Activated CD8-positive, alpha-beta T cell treated with anti-CD3 and anti-CD28 coated beads for 36 hours (primary cell): ENCODE results near the gene AIFM1. TPM values are rescaled to one million over a fixed set of nuclear protein-coding genes. Genes with fewer than 3 reads are reported as not detected.

Experiments
- ATAC-seq: fragments of 200-7000 bp; cut with Tn5 transposase; one replicate; pipeline ENCODE4 v1.10.0; 2021; ENCODE audit warnings: mild to moderate bottlenecking, moderate library complexity
- CTCF ChIA-PET: fragments of 350-600 bp; sonication (Branson Sonifier 250); formaldehyde crosslinking; loops from one replicate; lab custom pipeline; 2021; ENCODE audit warnings: antibody characterized with exemption; lab: Charles Lee
- POLR2A ChIA-PET: fragments of 350-600 bp; sonication (Branson Sonifier 250); formaldehyde crosslinking; loops from one replicate; lab custom pipeline; 2021; ENCODE audit warnings: antibody characterized with exemption; lab: Charles Lee
- DNase-seq: peaks from one replicate; pipeline ENCODE4 v3.0.0-alpha.2; 2020
- H3K27ac Mint-ChIP-seq: one replicate; pipeline ENCODE4 v1.8.0; 2021; ENCODE audit warnings: mild to moderate bottlenecking, mixed read lengths
- H3K27me3 Mint-ChIP-seq: one replicate; pipeline ENCODE4 v1.8.0; 2021; ENCODE audit warnings: mixed read lengths
- H3K36me3 Mint-ChIP-seq: one replicate; pipeline ENCODE4 v1.8.0; 2021; ENCODE audit warnings: low read depth, mixed read lengths
- H3K4me1 Mint-ChIP-seq: one replicate; pipeline ENCODE4 v1.8.0; 2021; ENCODE audit warnings: low read depth, mixed read lengths
- H3K4me3 Mint-ChIP-seq: one replicate; pipeline ENCODE4 v1.8.0; 2021; ENCODE audit warnings: mild to moderate bottlenecking, moderate library complexity, mixed read lengths
- H3K9me3 Mint-ChIP-seq: one replicate; pipeline ENCODE4 v1.8.0; 2021; ENCODE audit warnings: mixed read lengths
- intact Hi-C: fragments of 100-400 bp; cut with micrococcal nuclease; formaldehyde crosslinking; loops from one replicate; pipeline ENCODE4 v1.10.0; 2022
- total RNA-seq, 2 experiments: library from RNA; stranded (reverse); gene quantifications; one replicate each; pipeline ENCODE4 v1.2.3, GENCODE V29; 2021
- TF ChIP-seq, protein P1 (sequence below): fragments of 200-600 bp; IDR thresholded peaks from one replicate; pipeline ENCODE4 v1.8.0; 2022; ENCODE audit warnings: antibody characterized with exemption, mild to moderate bottlenecking

AIFM1 gene
- total RNA-seq, 2 experiments from 2014 or later: 51.5 to 54.3 TPM

DNA sequence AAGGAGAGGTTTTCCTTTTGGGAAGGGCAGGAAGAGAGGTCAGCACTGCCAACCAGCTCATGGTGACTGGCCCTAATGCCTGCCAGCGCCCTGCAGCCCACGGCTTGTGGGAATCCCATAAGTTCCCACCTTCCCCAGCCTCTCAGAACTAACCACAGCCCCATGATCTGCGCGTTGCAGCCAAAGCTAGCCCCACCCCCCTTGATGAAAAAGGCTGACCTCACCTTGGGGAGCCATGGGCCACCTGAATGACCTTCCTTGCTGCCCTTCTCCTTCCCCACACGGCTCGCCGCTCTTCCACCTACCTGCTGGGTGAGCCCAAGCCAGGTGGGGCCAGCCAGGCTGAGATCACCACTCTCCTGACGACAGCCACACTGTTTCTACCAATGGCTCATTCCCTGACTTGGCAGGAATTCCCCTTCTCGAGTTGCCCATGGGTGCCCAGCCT is 51.5 kb downstream of the AIFM1 start:
- ChIA-PET POLR2A (interaction anchor here (0.7 kb wide), 1 partner anchor 34 kb away, joined by 4 read pairs; no protein-coding TSS in a partner anchor), CTCF (interaction anchor here (0.9 kb wide), 1 partner anchor 33 kb away, joined by 3 read pairs; no protein-coding TSS in a partner anchor)
- no peak overlapping the region for H3K27ac Mint-ChIP-seq
- no peaks in the 10 kb centered on the region for H3K9me3 Mint-ChIP-seq
- ATAC-seq (no peak), DNase-seq (no peak)
- no peak overlapping the region for H3K4me3 Mint-ChIP-seq
- intact Hi-C loops: no loop called here
- H3K27me3 Mint-ChIP-seq: no peaks in the 10 kb centered on the region
- peaks cover 27% of the 10 kb centered on the region for H3K4me1 Mint-ChIP-seq
- TF ChIP-seq, protein P1, sequence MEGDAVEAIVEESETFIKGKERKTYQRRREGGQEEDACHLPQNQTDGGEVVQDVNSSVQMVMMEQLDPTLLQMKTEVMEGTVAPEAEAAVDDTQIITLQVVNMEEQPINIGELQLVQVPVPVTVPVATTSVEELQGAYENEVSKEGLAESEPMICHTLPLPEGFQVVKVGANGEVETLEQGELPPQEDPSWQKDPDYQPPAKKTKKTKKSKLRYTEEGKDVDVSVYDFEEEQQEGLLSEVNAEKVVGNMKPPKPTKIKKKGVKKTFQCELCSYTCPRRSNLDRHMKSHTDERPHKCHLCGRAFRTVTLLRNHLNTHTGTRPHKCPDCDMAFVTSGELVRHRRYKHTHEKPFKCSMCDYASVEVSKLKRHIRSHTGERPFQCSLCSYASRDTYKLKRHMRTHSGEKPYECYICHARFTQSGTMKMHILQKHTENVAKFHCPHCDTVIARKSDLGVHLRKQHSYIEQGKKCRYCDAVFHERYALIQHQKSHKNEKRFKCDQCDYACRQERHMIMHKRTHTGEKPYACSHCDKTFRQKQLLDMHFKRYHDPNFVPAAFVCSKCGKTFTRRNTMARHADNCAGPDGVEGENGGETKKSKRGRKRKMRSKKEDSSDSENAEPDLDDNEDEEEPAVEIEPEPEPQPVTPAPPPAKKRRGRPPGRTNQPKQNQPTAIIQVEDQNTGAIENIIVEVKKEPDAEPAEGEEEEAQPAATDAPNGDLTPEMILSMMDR: no peak
- H3K36me3 Mint-ChIP-seq: peaks cover 3% of the 10 kb centered on the region

DNA sequence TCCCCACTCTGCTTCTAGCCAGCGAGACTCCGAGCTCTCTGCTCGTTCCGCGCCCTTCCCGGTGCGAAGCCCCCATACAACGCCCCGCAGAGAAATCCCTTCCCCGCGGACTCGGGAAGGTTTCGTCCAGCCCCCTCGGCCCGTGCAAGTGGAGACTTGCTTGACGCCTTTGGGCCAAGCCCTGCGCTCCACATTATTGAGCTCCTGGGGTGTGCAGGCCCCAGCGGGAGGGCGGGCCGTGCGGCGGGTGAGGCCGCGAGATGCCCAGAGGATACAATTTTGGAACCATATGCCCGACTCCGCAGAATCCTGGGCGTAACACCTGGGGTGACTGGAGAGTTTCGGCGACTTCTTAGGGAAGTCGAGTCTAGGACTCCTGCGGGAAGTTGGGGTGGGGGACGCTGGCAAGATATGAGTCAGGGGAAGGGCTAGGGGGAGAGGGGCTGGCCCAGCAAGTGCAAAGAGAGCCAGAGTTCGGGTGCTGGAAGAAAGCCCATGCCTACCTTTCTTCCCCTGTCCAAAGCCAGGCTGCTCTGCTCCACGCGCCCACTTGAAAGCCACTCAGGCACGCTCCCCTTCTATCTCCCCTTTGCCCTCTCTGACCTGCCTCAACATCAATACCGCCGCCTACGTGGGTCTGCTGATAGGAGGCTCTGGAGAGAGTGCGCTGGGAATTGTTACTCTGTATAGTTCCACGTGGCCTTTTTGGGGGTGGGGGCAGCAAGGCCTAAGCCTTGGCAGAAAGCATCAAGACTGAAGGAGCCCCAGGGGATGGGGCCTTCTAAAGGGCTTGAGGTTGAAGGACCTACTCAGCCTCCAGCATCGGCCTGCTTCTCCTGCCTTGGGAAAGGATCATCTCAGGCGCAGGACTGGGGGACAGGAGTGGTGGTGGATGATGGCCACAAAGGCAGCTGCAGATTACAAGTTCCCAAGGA is 54.2 kb downstream of the AIFM1 start:
- Mint-ChIP-seq H3K27me3 (no peaks in the 10 kb centered on the region), H3K4me3 (peak overlapping the region; percentile 37), H3K36me3 (peaks cover 3% of the 10 kb centered on the region), H3K9me3 (no peaks in the 10 kb centered on the region), H3K4me1 (peaks cover 34% of the 10 kb centered on the region), H3K27ac (peak overlapping the region; percentile 55)
- intact Hi-C loops: no loop called here
- ATAC-seq (no peak), DNase-seq (no peak)
- ChIA-PET CTCF (interaction anchor here (0.7 kb wide), 1 partner anchor 10 kb away, joined by 3 read pairs; no protein-coding TSS in a partner anchor), POLR2A (interaction anchor here (0.7 to 4.7 kb wide), 3 partner anchors 8 to 29 kb away, joined by 3 to 22 read pairs (median 5); no protein-coding TSS in a partner anchor)
- TF ChIP-seq, protein P1: no peak

DNA sequence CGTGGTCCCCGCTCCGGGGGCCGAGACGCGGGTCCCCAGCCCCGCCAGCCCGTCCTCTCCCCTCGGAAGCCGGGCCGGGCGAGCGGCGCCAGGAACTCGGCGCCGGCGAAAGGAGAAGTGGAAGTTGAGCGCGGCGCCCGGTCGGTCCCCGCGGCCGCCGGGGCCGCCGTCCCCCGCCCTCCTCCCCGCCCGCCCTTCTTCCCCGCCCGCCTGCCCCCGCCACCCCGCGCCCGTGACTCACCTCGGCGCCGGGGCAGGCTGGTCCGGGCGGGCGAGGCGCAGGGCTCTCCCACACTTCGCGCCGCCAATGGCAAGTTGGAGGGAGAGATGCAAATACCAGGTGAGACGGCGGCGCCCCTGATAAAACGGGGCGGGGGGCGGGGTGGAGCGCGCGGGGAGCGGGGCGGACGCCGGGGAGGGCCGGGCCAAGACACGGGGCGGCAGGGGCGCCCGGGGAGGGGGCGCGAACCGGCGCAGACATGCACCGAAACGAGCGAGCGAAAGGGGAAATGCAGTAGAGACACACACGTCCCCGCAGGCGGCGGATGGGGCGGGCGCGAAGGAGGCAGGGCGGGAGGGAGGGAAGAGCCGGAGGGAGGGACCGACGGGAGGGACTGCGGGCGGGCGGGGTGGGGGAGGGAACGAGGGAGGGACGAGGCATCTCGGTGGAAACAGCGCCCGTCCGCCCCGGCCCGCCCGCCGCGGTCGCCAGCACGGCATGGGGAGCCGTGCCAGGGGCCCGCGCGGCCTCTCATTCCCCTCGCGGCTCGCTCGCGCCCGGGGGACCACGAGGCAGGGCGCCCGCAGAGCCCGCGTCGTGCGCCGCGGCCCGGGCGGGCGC is 55.0 kb downstream of the AIFM1 start, which contains the start of gene ELF4:
TSS of gene ELF4 (minus strand) at position 119 of the 841 bp plus-strand sequence. CDS start 29,167 bp downstream, outside the sequence.
- TF ChIP-seq, protein P1: no peak
- intact Hi-C loops: no loop called here
- DNase-seq: peak; percentile 58
- no peaks in the 10 kb centered on the region for H3K27me3 Mint-ChIP-seq
- ChIA-PET POLR2A (interaction anchor here (1.0 to 4.7 kb wide), 6 partner anchors 9 to 60 kb away, joined by 3 to 22 read pairs (median 5); no protein-coding TSS in a partner anchor), CTCF (interaction anchor here (1.0 to 3.4 kb wide), 3 partner anchors 15 to 30 kb away, joined by 3 to 18 read pairs (median 5); no protein-coding TSS in a partner anchor)
- peaks cover 40% of the 10 kb centered on the region for H3K4me1 Mint-ChIP-seq
- ATAC-seq: peak; percentile 70
- H3K27ac Mint-ChIP-seq: peak within 1 kb of the TSS; percentile 95
- no peaks in the 10 kb centered on the region for H3K9me3 Mint-ChIP-seq
- H3K36me3 Mint-ChIP-seq: peaks cover 3% of the 10 kb centered on the region
- H3K4me3 Mint-ChIP-seq: peak within 1 kb of the TSS; percentile 90

DNA sequence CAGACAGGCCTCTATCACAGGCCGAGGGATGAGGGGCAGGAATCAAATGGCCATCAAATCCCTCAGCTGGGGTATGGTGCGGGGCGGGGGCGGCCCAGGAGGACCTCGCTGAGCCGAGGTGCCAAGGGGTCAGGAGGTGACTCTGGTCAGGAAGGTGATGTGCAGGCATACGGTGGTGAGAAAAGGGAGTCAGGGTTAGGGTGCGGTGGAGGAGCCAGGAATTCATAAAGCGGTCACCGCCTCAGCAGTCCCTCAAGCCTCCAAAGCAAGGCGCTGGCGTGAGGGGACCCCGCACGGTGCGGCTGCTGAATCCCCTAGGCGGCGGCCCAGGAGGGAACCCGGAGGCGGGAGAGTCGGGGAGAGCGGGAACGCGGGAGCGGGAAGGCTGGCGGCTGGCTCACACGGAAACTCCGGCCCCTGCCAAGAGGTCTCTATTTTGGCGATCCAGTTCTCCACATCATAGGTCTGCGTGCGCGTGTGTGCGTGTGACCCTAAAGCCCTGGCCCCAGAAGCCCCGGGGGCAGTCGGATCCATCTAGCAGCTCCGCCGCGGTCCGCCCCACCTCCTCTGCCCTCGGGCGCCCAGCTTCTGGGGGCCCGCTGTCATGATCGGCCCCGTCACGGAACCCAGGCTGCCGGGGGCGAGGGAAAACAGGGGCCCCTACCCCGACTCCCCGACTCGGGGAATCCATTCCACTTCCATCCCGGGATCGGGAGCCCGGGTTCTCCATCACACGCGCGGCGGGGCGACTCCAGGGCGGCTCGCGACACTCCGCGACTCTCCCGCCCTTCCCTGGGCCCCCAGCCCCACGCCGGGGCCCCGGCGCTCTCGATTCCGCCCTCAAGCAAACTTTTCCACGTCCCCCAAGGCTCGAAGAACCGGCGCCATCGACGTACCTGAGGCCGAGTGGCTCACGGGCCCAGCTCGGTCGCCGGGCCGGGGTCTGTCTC is 55.9 kb downstream of the AIFM1 start:
- TF ChIP-seq, protein P1: no peak
- DNase-seq: peak; percentile 37
- H3K4me1 Mint-ChIP-seq: peaks cover 37% of the 10 kb centered on the region

More for the DNA sequence above, 55.9 kb downstream of the AIFM1 start:
- ATAC-seq: peak; percentile 34
- intact Hi-C loops: no loop called here
- H3K27ac Mint-ChIP-seq: peak overlapping the region; percentile 95
- H3K27me3 Mint-ChIP-seq: no peaks in the 10 kb centered on the region
- H3K36me3 Mint-ChIP-seq: peaks cover 3% of the 10 kb centered on the region
- ChIA-PET POLR2A (interaction anchor here (0.8 to 4.7 kb wide), 9 partner anchors 10 to 67 kb away, joined by 3 to 22 read pairs (median 3); no protein-coding TSS in a partner anchor), CTCF (interaction anchor here (1.0 to 3.4 kb wide), 3 partner anchors 14 to 29 kb away, joined by 3 to 18 read pairs (median 5); no protein-coding TSS in a partner anchor)
- no peaks in the 10 kb centered on the region for H3K9me3 Mint-ChIP-seq
- peak overlapping the region; percentile 90 for H3K4me3 Mint-ChIP-seq
